Daoy (cell line): Measurements from ENCODE around the gene MICOS13. TPM values are rescaled to one million over a fixed set of nuclear protein-coding genes. Genes with fewer than 3 reads are reported as not detected.
A peak's percentile ranks its signal among the peaks of the same experiment; 100 is the strongest.

Experiments used
- DNase-seq: peaks from one replicate; pipeline ENCODE4 v3.0.0-alpha.2; 2015; ENCODE audit warnings: low read depth
- total RNA-seq: library from RNA; depleted of rRNA; stranded (reverse); fragments of >200 nt; shearing (Covaris generic); gene quantifications from 2 replicates; pipeline ENCODE4 v1.2.3, GENCODE V29; 2014

MICOS13 gene
- total RNA-seq, 1 experiment from 2014 or later, result 70.3 TPM

GRCh38 chr19:5667751-5668271, 12.5 kb downstream of the MICOS13 start:
- DNase-seq, result no peak

GRCh38 chr19:5666921-5667610, 13.2 kb downstream of the MICOS13 start:
- DNase-seq, result no peak

- DNase-seq, result peak; percentile 38
Measured at GRCh38 chr19:5665781-5666513, 14.4 kb downstream of the MICOS13 start.

GRCh38 chr19:5664515-5664914, 15.8 kb downstream of the MICOS13 start:
- no peak for DNase-seq

- DNase-seq, result no peak
Measured at GRCh38 chr19:5663904-5664303, 16.4 kb downstream of the MICOS13 start.

- no peak for DNase-seq
Measured at GRCh38 chr19:5661483-5661882, 18.8 kb downstream of the MICOS13 start.

GRCh38 chr19:5655412-5655811, 24.9 kb downstream of the MICOS13 start:
- DNase-seq, result no peak

GRCh38 chr19:5654931-5655330, 25.4 kb downstream of the MICOS13 start:
- DNase-seq, result no peak

- no peak for DNase-seq
Measured at GRCh38 chr19:5652261-5652660, 28.1 kb downstream of the MICOS13 start.

GRCh38 chr19:5651361-5651760, 29.0 kb downstream of the MICOS13 start:
- DNase-seq, result no peak

GRCh38 chr19:5648464-5648863, 31.9 kb downstream of the MICOS13 start:
- no peak for DNase-seq

- DNase-seq, result no peak
Measured at GRCh38 chr19:5646703-5647102, 33.6 kb downstream of the MICOS13 start.

- DNase-seq, result no peak
Measured at GRCh38 chr19:5645409-5645808, 34.9 kb downstream of the MICOS13 start.

GRCh38 chr19:5644037-5644436, 36.3 kb downstream of the MICOS13 start:
- DNase-seq, result no peak

- DNase-seq, result no peak
Measured at GRCh38 chr19:5643060-5643459, 37.3 kb downstream of the MICOS13 start.

- DNase-seq, result no peak
Measured at GRCh38 chr19:5642204-5642603, 38.1 kb downstream of the MICOS13 start.

GRCh38 chr19:5641171-5641570, 39.1 kb downstream of the MICOS13 start:
- no peak for DNase-seq

GRCh38 chr19:5637971-5638370, 42.3 kb downstream of the MICOS13 start:
- no peak for DNase-seq

GRCh38 chr19:5635427-5635826, 44.9 kb downstream of the MICOS13 start:
- DNase-seq, result no peak

GRCh38 chr19:5632657-5633056, 47.7 kb downstream of the MICOS13 start:
- no peak for DNase-seq

- no peak for DNase-seq
Measured at GRCh38 chr19:5632241-5632612, 48.1 kb downstream of the MICOS13 start.

GRCh38 chr19:5631567-5632240, 48.6 kb downstream of the MICOS13 start:
- DNase-seq, result no peak
